OCI-LY3 (cell line): ENCODE results near the gene ARHGEF28.

ENCODE experiments used
- EZH2phosphoT487 ChIP-seq: fragments of 200-600 bp; shearing (Covaris generic); IDR thresholded peaks from 2 replicates; pipeline ENCODE4 v1.6.1; 2018; ENCODE audit warnings: antibody characterized with exemption, mixed run types, low read depth
- TF ChIP-seq, protein P1 (sequence below): fragments of 200-600, 300-600 bp; sonication (generic); IDR thresholded peaks from 2 replicates; pipeline ENCODE4 v1.5.1; 2014; ENCODE audit warnings: antibody characterized with exemption, low read length, low read depth

DNA sequence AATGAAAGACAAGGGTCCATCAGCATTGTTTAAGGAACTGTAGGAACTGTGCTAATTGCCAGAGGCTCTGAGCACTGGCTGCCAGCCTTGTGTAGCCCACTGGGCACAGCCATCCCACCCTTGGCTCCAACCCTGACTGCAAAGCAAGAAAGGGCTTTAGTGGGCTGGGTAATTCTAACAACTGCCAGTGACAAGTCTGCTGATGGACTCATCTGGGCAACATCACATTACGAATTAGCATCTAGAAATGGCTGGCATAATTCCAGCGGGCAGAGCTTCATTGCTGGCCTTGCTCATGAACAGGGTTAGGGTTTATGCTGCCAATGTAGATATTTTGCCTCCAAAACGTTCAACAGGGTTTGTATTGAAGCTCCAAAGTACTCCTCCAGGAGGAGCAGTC, 326.9 kb downstream of the ARHGEF28 start:
- TF ChIP-seq, protein P1, sequence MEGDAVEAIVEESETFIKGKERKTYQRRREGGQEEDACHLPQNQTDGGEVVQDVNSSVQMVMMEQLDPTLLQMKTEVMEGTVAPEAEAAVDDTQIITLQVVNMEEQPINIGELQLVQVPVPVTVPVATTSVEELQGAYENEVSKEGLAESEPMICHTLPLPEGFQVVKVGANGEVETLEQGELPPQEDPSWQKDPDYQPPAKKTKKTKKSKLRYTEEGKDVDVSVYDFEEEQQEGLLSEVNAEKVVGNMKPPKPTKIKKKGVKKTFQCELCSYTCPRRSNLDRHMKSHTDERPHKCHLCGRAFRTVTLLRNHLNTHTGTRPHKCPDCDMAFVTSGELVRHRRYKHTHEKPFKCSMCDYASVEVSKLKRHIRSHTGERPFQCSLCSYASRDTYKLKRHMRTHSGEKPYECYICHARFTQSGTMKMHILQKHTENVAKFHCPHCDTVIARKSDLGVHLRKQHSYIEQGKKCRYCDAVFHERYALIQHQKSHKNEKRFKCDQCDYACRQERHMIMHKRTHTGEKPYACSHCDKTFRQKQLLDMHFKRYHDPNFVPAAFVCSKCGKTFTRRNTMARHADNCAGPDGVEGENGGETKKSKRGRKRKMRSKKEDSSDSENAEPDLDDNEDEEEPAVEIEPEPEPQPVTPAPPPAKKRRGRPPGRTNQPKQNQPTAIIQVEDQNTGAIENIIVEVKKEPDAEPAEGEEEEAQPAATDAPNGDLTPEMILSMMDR, result no peak
- TF ChIP-seq EZH2phosphoT487, result no peak
